Adrenal gland (tissue), 12 donors: ENCODE measurements around the gene SULF2. TPM values are rescaled to one million over a fixed set of nuclear protein-coding genes. Genes with fewer than 3 reads are reported as not detected.

ENCODE experiments used
- DNase-seq, 7 donors: peaks; one replicate each; pipeline ENCODE4 v3.0.0-alpha.2; 2019 to 2020
- H3K27ac ChIP-seq, 5 donors: fragments of 200-600 bp; sonication (generic) in 4 of 5; 1 replicate in 3 of 5; 2 replicates in 2 of 5; pipeline versions ENCODE4 v1.5.1 to v1.8.0; 2016 to 2020; ENCODE audit warnings: mild to moderate bottlenecking in 1 of 5
- H3K27me3 ChIP-seq: fragments of 200-600 bp; 2 replicates; pipeline ENCODE4 v1.8.0; 2021
- H3K36me3 ChIP-seq, 2 donors: fragments of 200-600 bp; replicated peaks in 1 of 2; 1 replicate in 1 of 2; 2 replicates in 1 of 2; pipeline versions ENCODE4 v1.5.1 to v1.8.0; 2018 to 2022
- H3K4me1 ChIP-seq, 2 donors: fragments of 200-600 bp; replicated peaks in 1 of 2; 1 replicate in 1 of 2; 2 replicates in 1 of 2; pipeline versions ENCODE4 v1.5.1 to v1.8.0; 2018 to 2021
- H3K4me3 ChIP-seq, 4 donors: fragments of 200-600 bp; sonication (generic) in 3 of 4; one replicate each; pipeline ENCODE4 v1.5.1; 2016 to 2018
- H3K9me3 ChIP-seq, 3 donors: fragments of 200-600 bp; sonication (generic) in 1 of 3; replicated peaks in 1 of 3; 1 replicate in 2 of 3; 2 replicates in 1 of 3; pipeline versions ENCODE4 v1.5.1 to v1.8.0; 2016 to 2021
- CTCF ChIP-seq, 6 experiments: fragments of 450-650 bp in 4 of 6; fragments of 200-600 bp in 2 of 6; sonication (generic) in 1 of 6; IDR thresholded peaks; 1 replicate in 5 of 6; 2 replicates in 1 of 6; pipeline versions ENCODE4 v1.5.1 to v1.8.0; 2016 to 2021; ENCODE audit warnings: antibody characterized with exemption in 6 of 6, mild to moderate bottlenecking in 2 of 6, moderate library complexity in 1 of 6
- POLR2A ChIP-seq, 2 donors: fragments of 450-650 bp; IDR thresholded peaks; one replicate each; pipeline ENCODE4 v1.6.1; 2017; ENCODE audit warnings: antibody characterized with exemption in 2 of 2, mild to moderate bottlenecking in 2 of 2, moderate library complexity in 1 of 2
- WGBS, 4 donors: extraction: QIAGEN DNeasy Blood & Tissue Kit in 2 of 4; methylation state at CpG; one replicate each; pipeline versions ENCODE4 v1.1.5 to v1.1.7; 2013 to 2017; 5-methylcytosine and 5-hydroxymethylcytosine counted together
- intact Hi-C, 2 donors: fragments of 100-400 bp; cut with DNase I; formaldehyde crosslinking; loops; one replicate each; pipeline versions ENCODE4 v1.14.1 to v1.15.0; 2022 to 2023
- polyA plus RNA-seq, 3 donors: library from polyadenylated mRNA; stranded (reverse); fragments of 200-250 nt in 2 of 3; fragments of 350-450 nt in 1 of 3; fragmentation: Illumina TruSeq in 1 of 3; extraction: RNeasy Lipid Tissue Mini Kit (QIAGEN cat#74804) in 1 of 3; gene quantifications; one replicate each; pipeline ENCODE4 v1.2.3, GENCODE V29; 2013 to 2014
- total RNA-seq, 9 donors: library from RNA; depleted of rRNA in 4 of 9; stranded (reverse); fragments of >200 nt in 4 of 9; fragments of 120-200 nt in 1 of 9; fragmentation: NEBNext Ultra II Directional in 1 of 9; extraction: Animal tissue kit (Norgen Biotek cat#: 25700) in 1 of 9; gene quantifications; one replicate each; pipeline versions ENCODE4 v1.1.0 to v1.2.4, GENCODE V29; 2013 to 2023
- donor health status: healthy with polysubstance abuse.
- donor health status: Bipolar disorder and iron deficiency.
- donor health status: DM: yes; HTN: yes; CAD: no.
- donor health status: DM: no; HTN: no; CAD: no.
- donor health status: DM: no; HTN: no; CAD: no.
- donor health status: DM: yes; HTN: yes; CAD: no.

The SULF2 gene
- total and polyA plus RNA-seq, 12 donors: 13.5 to 42.5 (median 25.6) TPM

GRCh38 chr20:47821481-47822100, 36.3 kb upstream of the SULF2 start:
- Histone ChIP-seq H3K27ac (no peak overlapping the region), H3K4me1 (no peaks in the 10 kb centered on the region), H3K4me3 (no peak overlapping the region), H3K27me3 (peaks cover 8% of the 10 kb centered on the region), H3K36me3 (no peaks in the 10 kb centered on the region), H3K9me3 (no peaks in the 10 kb centered on the region)
- no peak for TF ChIP-seq CTCF (IDR thresholded peaks at IDR 0.05)
- intact Hi-C loops: no loop called here
- 66 to 80% (median 73%) methylated on average over 11 to 13 of the region's 13 CpGs for WGBS, 4 donors
- no peak for DNase-seq

- H3K4me3 ChIP-seq: no peak overlapping the region
- no peak overlapping the region for H3K27ac ChIP-seq
- H3K36me3 ChIP-seq: no peaks in the 10 kb centered on the region
- no peak for DNase-seq
- WGBS, 4 donors: 69 to 76% (median 74%) methylated on average over 6 to 14 of the region's 14 CpGs
- TF ChIP-seq CTCF (IDR thresholded peaks at IDR 0.05) (no peak), POLR2A (IDR thresholded peaks at IDR 0.05) (no peak)
- no peaks in the 10 kb centered on the region for H3K4me1 ChIP-seq
- H3K9me3 ChIP-seq: no peaks in the 10 kb centered on the region
- intact Hi-C loops: no loop called here
- H3K27me3 ChIP-seq: peaks cover 16% of the 10 kb centered on the region
Observed at GRCh38 chr20:47818996-47819609, 33.8 kb upstream of the SULF2 start.

GRCh38 chr20:47818466-47818865, 33.2 kb upstream of the SULF2 start:
- intact Hi-C loops: no loop called here
- TF ChIP-seq CTCF (IDR thresholded peaks at IDR 0.05): no peak
- no peak for TF ChIP-seq POLR2A (IDR thresholded peaks at IDR 0.05)
- WGBS, 4 donors: 76 to 87% (median 82%) methylated on average over 6 to 7 of the region's 7 CpGs
- no peaks in the 10 kb centered on the region for H3K9me3 ChIP-seq
- H3K4me3 ChIP-seq: no peak overlapping the region
- H3K27me3 ChIP-seq: peaks cover 16% of the 10 kb centered on the region
- no peaks in the 10 kb centered on the region for H3K36me3 ChIP-seq
- no peak overlapping the region for H3K27ac ChIP-seq
- H3K4me1 ChIP-seq: no peaks in the 10 kb centered on the region
- DNase-seq: no peak

GRCh38 chr20:47818016-47818415, 32.7 kb upstream of the SULF2 start:
- no peak overlapping the region for H3K27ac ChIP-seq
- DNase-seq: no peak
- intact Hi-C loops: no loop called here
- WGBS, 4 donors: 53 to 71% (median 64%) methylated on average over 3 of the region's 3 CpGs
- H3K4me3 ChIP-seq: no peak overlapping the region
- no peak for TF ChIP-seq CTCF (IDR thresholded peaks at IDR 0.05)
- TF ChIP-seq POLR2A (IDR thresholded peaks at IDR 0.05): no peak
- no peaks in the 10 kb centered on the region for H3K4me1 ChIP-seq
- peaks cover 16% of the 10 kb centered on the region for H3K27me3 ChIP-seq
- no peaks in the 10 kb centered on the region for H3K9me3 ChIP-seq
- no peaks in the 10 kb centered on the region for H3K36me3 ChIP-seq
